Psoas muscle (tissue), 8 donors: Measurements from ENCODE around the gene SGK1. TPM values are rescaled to one million over a fixed set of nuclear protein-coding genes. Genes with fewer than 3 reads are reported as not detected.
"Not testable (repeated sequence)": the region's sequence is repeated elsewhere in the genome, so short reads cannot be mapped to it uniquely, and the experiment has no call there.

Source experiments
- ATAC-seq, 4 donors: fragments of 200-7000 bp; cut with Tn5 transposase; one replicate each; pipeline ENCODE4 v1.9.1; 2020; ENCODE audit warnings: moderate library complexity in 3 of 4, mild to moderate bottlenecking in 2 of 4
- DNase-seq, 2 donors: peaks; one replicate each; pipeline ENCODE4 v3.0.0-alpha.2; 2020
- H3K27ac ChIP-seq: fragments of 200-600 bp; one replicate; pipeline ENCODE4 v1.8.0; 2022
- H3K27me3 ChIP-seq, 3 donors: fragments of 200-600 bp in 1 of 3; one replicate each; pipeline versions ENCODE4 v1.6.1 to v1.8.0; 2013 to 2022; ENCODE audit warnings: low read length in 2 of 3, mild to moderate bottlenecking in 2 of 3, moderate library complexity in 1 of 3; ENCODE audit not compliant: insufficient read depth in 3 of 3
- H3K36me3 ChIP-seq, 2 donors: fragments of 200-600 bp in 1 of 2; one replicate each; pipeline versions ENCODE4 v1.6.1 to v1.8.0; 2013 to 2022; ENCODE audit warnings: low read depth in 1 of 2, mild to moderate bottlenecking in 1 of 2, moderate library complexity in 1 of 2; ENCODE audit not compliant: insufficient read depth in 1 of 2
- H3K4me1 ChIP-seq: fragments of 200-600 bp; one replicate; pipeline ENCODE4 v1.8.0; 2022
- H3K4me3 ChIP-seq: fragments of 200-600 bp; one replicate; pipeline ENCODE4 v1.8.0; 2022; ENCODE audit warnings: mild to moderate bottlenecking
- H3K9me3 ChIP-seq: fragments of 200-600 bp; one replicate; pipeline ENCODE4 v1.8.0; 2022
- WGBS, 3 donors: extraction: QIAGEN DNeasy Blood & Tissue Kit; methylation state at CpG; one replicate each; pipeline versions ENCODE4 v1.1.6 to v1.1.7; 2013; 5-methylcytosine and 5-hydroxymethylcytosine counted together
- intact Hi-C, 2 donors: fragments of 100-400 bp; cut with DNase I; formaldehyde crosslinking; loops; one replicate each; pipeline versions ENCODE4 v1.11.0 to v1.14.2; 2022
- polyA plus RNA-seq, 3 donors: library from polyadenylated mRNA; stranded (reverse); fragments of 200-250 nt; gene quantifications; one replicate each; pipeline ENCODE4 v1.2.3, GENCODE V29; 2013
- total RNA-seq, 4 donors: library from RNA; stranded (reverse); fragmentation: NEBNext Ultra II Directional in 2 of 4; extraction: Animal tissue kit (Norgen Biotek cat#: 25700) in 2 of 4; gene quantifications; one replicate each; pipeline versions ENCODE4 v1.2.1 to v1.2.4, GENCODE V29; 2021 to 2023
- TF ChIP-seq, protein P1 (sequence below): fragments of 200-600 bp; IDR thresholded peaks from one replicate; pipeline ENCODE4 v1.8.0; 2022; ENCODE audit warnings: antibody characterized with exemption
- donor health status: healthy with polysubstance abuse.
- donor health status: DM: no; HTN: no; CAD: no; lungs with moderate emphysema.
- donor health status: Bipolar disorder and iron deficiency.
- donor health status: healthy.
- donor health status: DM: yes; HTN: yes; CAD: no.
- donor health status: DM: no; HTN: no; CAD: no.
- donor health status: DM: no; HTN: no; CAD: no.
- donor health status: DM: yes; HTN: yes; CAD: no.

The SGK1 gene
- total and polyA plus RNA-seq, 7 donors: 34.4 to 125 (median 64.1) TPM

DNA sequence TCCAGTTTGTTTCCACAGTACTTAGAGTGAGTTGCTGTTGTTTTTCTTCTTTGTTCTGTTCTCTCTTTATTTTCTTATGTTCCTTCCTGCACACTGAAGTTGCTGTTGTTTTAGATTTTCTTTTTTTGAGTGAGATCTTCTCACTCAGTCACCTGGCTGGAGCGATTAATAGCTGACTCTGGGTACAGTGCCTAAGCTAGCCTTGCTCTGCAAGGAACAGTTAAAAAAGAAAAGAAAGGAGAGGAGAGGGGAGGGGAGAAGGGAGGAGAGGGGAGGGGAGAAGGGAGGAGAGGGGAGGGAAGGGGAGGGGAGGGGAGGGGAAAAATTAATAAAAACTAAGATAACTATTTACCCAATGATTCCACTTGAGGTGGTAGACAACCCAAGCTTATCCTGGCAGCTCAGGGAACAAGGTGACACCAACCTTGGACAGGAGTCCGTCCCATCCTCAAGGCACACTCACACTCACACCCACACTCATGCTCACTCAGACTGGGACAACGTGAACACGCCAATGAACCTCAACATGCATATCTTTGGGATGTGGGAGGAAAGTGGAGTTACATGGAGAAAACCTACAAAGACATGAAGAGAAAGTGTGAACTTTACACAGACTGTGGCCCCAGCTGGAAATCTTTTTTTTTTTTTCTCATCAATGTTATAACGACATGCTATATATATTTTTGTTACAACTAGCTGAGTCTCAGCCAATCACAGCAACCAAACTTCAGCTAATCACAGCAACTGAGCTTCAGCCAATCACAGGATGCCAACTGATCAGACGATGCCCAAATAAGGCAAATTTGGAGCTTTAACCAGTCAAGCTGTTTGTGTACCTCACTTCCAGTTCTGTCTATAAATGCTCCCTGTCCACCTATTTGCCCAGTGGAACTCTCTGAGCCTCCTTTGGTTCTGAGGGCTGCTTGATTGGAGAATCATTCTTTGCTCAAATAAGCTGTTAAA lies 124.1 kb downstream of the SGK1 start:
- 95 to 97% (median 96%) methylated on average over 6 of the region's 6 CpGs for WGBS, 3 donors

GRCh38 chr6:134192609-134193008 lies 125.3 kb downstream of the SGK1 start:
- ATAC-seq, intact Hi-C loops, H3K27ac ChIP-seq, H3K27me3 ChIP-seq, H3K36me3 ChIP-seq, H3K4me1 ChIP-seq, H3K4me3 ChIP-seq, DNase-seq, H3K9me3 ChIP-seq: not testable (repeated sequence)
- WGBS, 3 donors: 51 to 74% (median 53%) methylated on average over 8 of the region's 8 CpGs

More for the DNA sequence above, 124.1 kb downstream of the SGK1 start:
- Histone ChIP-seq H3K4me1 (no peaks in the 10 kb centered on the region), H3K27me3 (no peaks in the 10 kb centered on the region), H3K27ac (no peak overlapping the region), H3K9me3 (no peaks in the 10 kb centered on the region), H3K36me3 (no peaks in the 10 kb centered on the region), H3K4me3 (no peak overlapping the region)
- TF ChIP-seq, protein P1, sequence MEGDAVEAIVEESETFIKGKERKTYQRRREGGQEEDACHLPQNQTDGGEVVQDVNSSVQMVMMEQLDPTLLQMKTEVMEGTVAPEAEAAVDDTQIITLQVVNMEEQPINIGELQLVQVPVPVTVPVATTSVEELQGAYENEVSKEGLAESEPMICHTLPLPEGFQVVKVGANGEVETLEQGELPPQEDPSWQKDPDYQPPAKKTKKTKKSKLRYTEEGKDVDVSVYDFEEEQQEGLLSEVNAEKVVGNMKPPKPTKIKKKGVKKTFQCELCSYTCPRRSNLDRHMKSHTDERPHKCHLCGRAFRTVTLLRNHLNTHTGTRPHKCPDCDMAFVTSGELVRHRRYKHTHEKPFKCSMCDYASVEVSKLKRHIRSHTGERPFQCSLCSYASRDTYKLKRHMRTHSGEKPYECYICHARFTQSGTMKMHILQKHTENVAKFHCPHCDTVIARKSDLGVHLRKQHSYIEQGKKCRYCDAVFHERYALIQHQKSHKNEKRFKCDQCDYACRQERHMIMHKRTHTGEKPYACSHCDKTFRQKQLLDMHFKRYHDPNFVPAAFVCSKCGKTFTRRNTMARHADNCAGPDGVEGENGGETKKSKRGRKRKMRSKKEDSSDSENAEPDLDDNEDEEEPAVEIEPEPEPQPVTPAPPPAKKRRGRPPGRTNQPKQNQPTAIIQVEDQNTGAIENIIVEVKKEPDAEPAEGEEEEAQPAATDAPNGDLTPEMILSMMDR: no peak
- no peak for DNase-seq
- ATAC-seq: no peak
- intact Hi-C loops: no loop called here

DNA sequence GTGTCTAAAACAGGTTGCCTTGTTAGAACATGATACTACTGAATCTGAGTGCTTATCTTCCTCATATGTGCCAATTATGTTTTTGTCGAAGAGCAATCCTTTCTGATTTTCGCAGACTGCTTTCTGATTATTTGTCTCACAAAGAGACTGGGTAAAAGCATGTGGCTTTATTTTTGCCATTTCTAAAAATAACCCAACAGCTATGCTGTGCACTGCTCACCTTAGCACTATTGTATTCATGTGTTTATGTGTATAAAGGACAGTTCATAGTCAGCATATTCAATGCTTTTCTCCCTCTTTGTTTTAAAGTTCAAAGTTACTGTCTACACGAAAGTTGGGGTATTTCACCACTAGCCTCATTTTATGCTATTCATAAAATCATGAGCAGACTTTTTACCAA lies 127.0 kb downstream of the SGK1 start:
- DNase-seq (no peak), ATAC-seq (no peak)
- TF ChIP-seq, protein P1: no peak
- Histone ChIP-seq H3K4me3 (no peak overlapping the region), H3K27me3 (no peaks in the 10 kb centered on the region), H3K36me3 (no peaks in the 10 kb centered on the region), H3K4me1 (no peaks in the 10 kb centered on the region), H3K9me3 (no peaks in the 10 kb centered on the region), H3K27ac (no peak overlapping the region)
- intact Hi-C loops: no loop called here
- 63 to 75% (median 65%) methylated on average over 3 of the region's 3 CpGs for WGBS, 3 donors

GRCh38 chr6:134187751-134188150 lies 130.2 kb downstream of the SGK1 start:
- Histone ChIP-seq H3K27ac (no peak overlapping the region), H3K4me1 (no peaks in the 10 kb centered on the region), H3K4me3 (no peak overlapping the region), H3K36me3 (no peaks in the 10 kb centered on the region), H3K27me3 (no peaks in the 10 kb centered on the region), H3K9me3 (no peaks in the 10 kb centered on the region)
- 32 to 44% (median 32%) methylated on average over 3 of the region's 3 CpGs for WGBS, 3 donors
- no peak for ATAC-seq
- DNase-seq: no peak
- TF ChIP-seq, protein P1: no peak
- intact Hi-C loops: loop anchor here in 1 of 2 donors (5.0 kb wide), 1 partner anchor 50 kb away; no protein-coding TSS in a partner anchor

GRCh38 chr6:134187154-134187553 lies 130.8 kb downstream of the SGK1 start:
- no peaks in the 10 kb centered on the region for H3K9me3 ChIP-seq
- no peaks in the 10 kb centered on the region for H3K27me3 ChIP-seq
- DNase-seq (no peak), ATAC-seq (no peak)
- WGBS, 3 donors: 40 to 64% (median 51%) methylated on average over 2 of the region's 2 CpGs
- TF ChIP-seq, protein P1: no peak
- no peak overlapping the region for H3K27ac ChIP-seq
- no peaks in the 10 kb centered on the region for H3K36me3 ChIP-seq
- intact Hi-C loops: loop anchor here in 1 of 2 donors (5.0 kb wide), 1 partner anchor 50 kb away; no protein-coding TSS in a partner anchor
- H3K4me1 ChIP-seq: no peaks in the 10 kb centered on the region
- no peak overlapping the region for H3K4me3 ChIP-seq
